ENCODE results near the gene SPARCL1. TPM values are rescaled to one million over a fixed set of nuclear protein-coding genes. Genes with fewer than 3 reads are reported as not detected.
A peak's percentile ranks its signal among the peaks of the same experiment; 100 is the strongest.

SPARCL1 gene
- total and polyA plus RNA-seq, 2 experiments from 2014 or later = 15.2 to 45.4 TPM

GRCh38 chr4:87545052-87545451, 15.9 kb upstream of the SPARCL1 start:
- Histone ChIP-seq H3K36me3 (replicated peaks; ENCODE audit: insufficient read depth, low read depth) (no peaks in the 10 kb centered on the region), H4K20me1 (ENCODE audit: insufficient read depth, poor library complexity, severe bottlenecking) (no peaks in the 10 kb centered on the region), H2AFZ (no peak overlapping the region), H3K27me3 (peaks cover 2% of the 10 kb centered on the region), H3K4me3 (no peak overlapping the region), H3K79me2 (no peaks in the 10 kb centered on the region), H3K4me1 (ENCODE audit: insufficient read depth) (no peaks in the 10 kb centered on the region), H3K27ac (no peak overlapping the region), H3K9me3 (ENCODE audit: low read depth) (no peaks in the 10 kb centered on the region), H3K4me2 (no peak overlapping the region), H3K9me2 (replicated peaks; ENCODE audit: insufficient read depth) (no peaks in the 10 kb centered on the region)
- DNase-seq (ENCODE audit: low spot score) = no peak
- 93% methylated on average over 3 of the region's 3 CpGs for WGBS (ENCODE audit: low lambda C conversion rate, missing lambda C conversion rate)
- TF ChIP-seq EZH2 (IDR thresholded peaks at IDR 0.05; ENCODE audit: borderline replicate concordance) (no peak), EZH2phosphoT487 (IDR thresholded peaks at IDR 0.05; ENCODE audit: low read depth, severe bottlenecking, unreplicated experiment) (no peak), CTCF (IDR thresholded peaks at IDR 0.05; ENCODE audit: poor library complexity) (no peak)

- Histone ChIP-seq H3K4me2 (no peak overlapping the region), H3K36me3 (replicated peaks; ENCODE audit: insufficient read depth, low read depth) (no peaks in the 10 kb centered on the region), H3K27ac (no peak overlapping the region), H3K4me3 (no peak overlapping the region), H3K79me2 (no peaks in the 10 kb centered on the region), H4K20me1 (ENCODE audit: insufficient read depth, poor library complexity, severe bottlenecking) (no peaks in the 10 kb centered on the region), H3K27me3 (peaks cover 2% of the 10 kb centered on the region), H2AFZ (no peak overlapping the region), H3K9me2 (replicated peaks; ENCODE audit: insufficient read depth) (no peaks in the 10 kb centered on the region), H3K9me3 (ENCODE audit: low read depth) (no peaks in the 10 kb centered on the region), H3K4me1 (ENCODE audit: insufficient read depth) (no peaks in the 10 kb centered on the region)
- DNase-seq (ENCODE audit: low spot score) = peak; percentile 61
- WGBS (ENCODE audit: low lambda C conversion rate, missing lambda C conversion rate) = 11% methylated on average over 3 of the region's 3 CpGs
- TF ChIP-seq CTCF (IDR thresholded peaks at IDR 0.05; ENCODE audit: poor library complexity) = peak; percentile 62
- TF ChIP-seq EZH2phosphoT487 (IDR thresholded peaks at IDR 0.05; ENCODE audit: low read depth, severe bottlenecking, unreplicated experiment) = no peak
Measured at GRCh38 chr4:87543835-87544461, 14.8 kb upstream of the SPARCL1 start.

GRCh38 chr4:87542734-87543312, 13.6 kb upstream of the SPARCL1 start:
- Histone ChIP-seq H3K79me2 (no peaks in the 10 kb centered on the region), H3K27ac (no peak overlapping the region), H2AFZ (no peak overlapping the region)

More at GRCh38 chr4:87542734-87543312, 13.6 kb upstream of the SPARCL1 start:
- Histone ChIP-seq H3K36me3 (replicated peaks; ENCODE audit: insufficient read depth, low read depth) (no peaks in the 10 kb centered on the region), H3K4me3 (no peak overlapping the region), H3K4me1 (ENCODE audit: insufficient read depth) (no peaks in the 10 kb centered on the region), H3K9me3 (ENCODE audit: low read depth) (no peaks in the 10 kb centered on the region), H3K9me2 (replicated peaks; ENCODE audit: insufficient read depth) (no peaks in the 10 kb centered on the region), H3K4me2 (no peak overlapping the region), H3K27me3 (no peaks in the 10 kb centered on the region), H4K20me1 (ENCODE audit: insufficient read depth, poor library complexity, severe bottlenecking) (no peaks in the 10 kb centered on the region)
- DNase-seq (ENCODE audit: low spot score) = no peak
- TF ChIP-seq EZH2phosphoT487 (IDR thresholded peaks at IDR 0.05; ENCODE audit: low read depth, severe bottlenecking, unreplicated experiment) (no peak), CTCF (IDR thresholded peaks at IDR 0.05; ENCODE audit: poor library complexity) (no peak), EZH2 (IDR thresholded peaks at IDR 0.05; ENCODE audit: borderline replicate concordance) (no peak)

Measured in hepatocyte (in vitro differentiated cells).